Panc1 (cell line): ENCODE measurements around the gene HSPA13. TPM values are rescaled to one million over a fixed set of nuclear protein-coding genes. Genes with fewer than 3 reads are reported as not detected.
A peak's percentile ranks its signal among the peaks of the same experiment; 100 is the strongest.

Experiments
- ATAC-seq: fragments of 200-7000 bp; cut with Tn5 transposase; 2 replicates; pipeline ENCODE4 v1.9.1; 2020; ENCODE audit warnings: mild to moderate bottlenecking, moderate library complexity
- BruUV-seq: library from RNA; stranded (reverse); fragments of 400-500 nt; replicated peaks from 2 replicates; lab custom pipeline; 2021; lab: Mats Ljungman, UMichigan
- CTCF ChIA-PET: fragments of 300-600 bp; sonication (Branson Sonifier 250); formaldehyde crosslinking; loops from one replicate; lab custom pipeline; 2022; ENCODE audit warnings: antibody characterized with exemption; lab: Charles Lee
- POLR2A ChIA-PET: fragments of 300-600 bp; sonication (Branson Sonifier 250); formaldehyde crosslinking; loops from one replicate; lab custom pipeline; 2022; ENCODE audit warnings: antibody characterized with exemption; lab: Charles Lee
- DNase-seq: peaks from one replicate; pipeline ENCODE4 v3.0.0-alpha.2; 2010; ENCODE audit warnings: low read depth, low spot score
- H3K27ac ChIP-seq: 2 replicates; pipeline ENCODE4 v1.5.1; 2011; ENCODE audit warnings: mild to moderate bottlenecking, low read length, inconsistent platforms
- H3K27me3 ChIP-seq: fragments of 200-500 bp; sonication (Bioruptor generic); 2 replicates; pipeline ENCODE4 v1.6.0; 2014; ENCODE audit warnings: low read length, inconsistent platforms; ENCODE audit not compliant: control insufficient read depth, insufficient read depth
- H3K36me3 ChIP-seq: fragments of 200-500 bp; sonication (Bioruptor generic); 2 replicates; pipeline ENCODE4 v1.5.1; 2014; ENCODE audit warnings: inconsistent platforms, mild to moderate bottlenecking, low read length, moderate library complexity; ENCODE audit not compliant: control insufficient read depth, insufficient read depth
- H3K4me1 ChIP-seq: 2 replicates; pipeline ENCODE4 v1.5.1; 2011; ENCODE audit warnings: inconsistent platforms, mild to moderate bottlenecking, low read length, moderate library complexity; ENCODE audit not compliant: control insufficient read depth, insufficient read depth
- H3K4me3 ChIP-seq, 2 experiments: 2 replicates each; pipeline ENCODE4 v1.5.1; 2011 to 2012; ENCODE audit warnings: low read depth in 2 of 2, low read length in 2 of 2, mild to moderate bottlenecking in 2 of 2, inconsistent platforms in 1 of 2, moderate library complexity in 1 of 2
- H3K9me3 ChIP-seq: fragments of 200-500 bp; sonication (Bioruptor generic); 2 replicates; pipeline ENCODE4 v1.5.1; 2014; ENCODE audit warnings: low read depth, mild to moderate bottlenecking, inconsistent platforms, low read length, moderate library complexity; ENCODE audit not compliant: control insufficient read depth, insufficient read depth
- POLR2AphosphoS5 ChIP-seq: IDR thresholded peaks from 2 replicates; pipeline ENCODE4 v1.6.1; 2012; ENCODE audit warnings: mild to moderate bottlenecking, low read depth, low read length, moderate library complexity
- SIN3A ChIP-seq: IDR thresholded peaks from 2 replicates; pipeline ENCODE4 v1.6.1; 2012; ENCODE audit warnings: low read depth, mild to moderate bottlenecking, low read length, moderate library complexity, borderline replicate concordance; ENCODE audit not compliant: insufficient read depth
- TCF7L2 ChIP-seq: IDR thresholded peaks from 2 replicates; pipeline ENCODE4 v1.6.1; 2011; ENCODE audit warnings: mild to moderate bottlenecking, low read depth, low read length, inconsistent platforms
- in situ Hi-C: cut with HindIII; loops from 2 replicates; pipeline ENCODE4 v1.10.0; 2016; ENCODE audit warnings: low sequenced_read_pairs, low pct_unique_long_range_greater_than_20kb
- intact Hi-C: fragments of 100-400 bp; cut with micrococcal nuclease; formaldehyde crosslinking; loops from one replicate; pipeline ENCODE4 v1.10.0; 2022; ENCODE audit not compliant: unreplicated experiment
- total RNA-seq: library from RNA; stranded (reverse); gene quantifications from one replicate; pipeline ENCODE4 v1.2.1, GENCODE V29; 2021; ENCODE audit not compliant: unreplicated experiment
- TF ChIP-seq, protein P1 (sequence below): fragments of 450-650 bp; IDR thresholded peaks from 2 replicates; pipeline ENCODE4 v1.5.1; 2017; ENCODE audit warnings: mild to moderate bottlenecking
- TF ChIP-seq, protein P2 (sequence below), 2 experiments: IDR thresholded peaks; 2 replicates each; pipeline ENCODE4 v1.6.1; 2011 to 2012; ENCODE audit warnings: low read depth in 2 of 2, control low read depth in 1 of 2, low read length in 1 of 2, mild to moderate bottlenecking in 1 of 2, moderate library complexity in 1 of 2; ENCODE audit not compliant: insufficient read depth in 1 of 2

The HSPA13 gene
- total RNA-seq, 1 experiment from 2014 or later, result 30.1 TPM

DNA sequence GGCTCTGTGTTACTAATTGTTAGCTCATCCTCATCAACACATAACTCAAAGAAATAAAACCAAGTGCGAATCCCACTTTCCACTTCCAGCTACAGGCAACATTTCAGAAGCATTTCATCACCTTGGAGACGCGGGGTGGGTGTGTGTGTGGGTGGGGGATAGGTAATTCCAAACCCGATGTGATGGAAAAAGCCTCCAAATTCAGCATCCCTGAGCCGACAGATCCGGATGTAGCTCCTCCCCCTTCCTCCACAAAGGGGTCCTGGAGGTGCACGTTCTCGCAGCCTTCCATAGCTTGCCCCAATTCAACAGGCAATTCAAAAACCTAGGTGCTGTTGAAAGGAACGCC is 486 bp downstream of the HSPA13 start:
- Histone ChIP-seq H3K9me3 (no peaks in the 10 kb centered on the region), H3K27ac (peak overlapping the region; percentile 77), H3K4me1 (peaks cover 7% of the 10 kb centered on the region), H3K4me3 (peak overlapping the region; percentile 70 to 74), H3K27me3 (no peaks in the 10 kb centered on the region), H3K36me3 (peaks cover 11% of the 10 kb centered on the region)
- POLR2A ChIA-PET, result no interaction called here
- TF ChIP-seq TCF7L2, result no peak
- TF ChIP-seq, protein P1, sequence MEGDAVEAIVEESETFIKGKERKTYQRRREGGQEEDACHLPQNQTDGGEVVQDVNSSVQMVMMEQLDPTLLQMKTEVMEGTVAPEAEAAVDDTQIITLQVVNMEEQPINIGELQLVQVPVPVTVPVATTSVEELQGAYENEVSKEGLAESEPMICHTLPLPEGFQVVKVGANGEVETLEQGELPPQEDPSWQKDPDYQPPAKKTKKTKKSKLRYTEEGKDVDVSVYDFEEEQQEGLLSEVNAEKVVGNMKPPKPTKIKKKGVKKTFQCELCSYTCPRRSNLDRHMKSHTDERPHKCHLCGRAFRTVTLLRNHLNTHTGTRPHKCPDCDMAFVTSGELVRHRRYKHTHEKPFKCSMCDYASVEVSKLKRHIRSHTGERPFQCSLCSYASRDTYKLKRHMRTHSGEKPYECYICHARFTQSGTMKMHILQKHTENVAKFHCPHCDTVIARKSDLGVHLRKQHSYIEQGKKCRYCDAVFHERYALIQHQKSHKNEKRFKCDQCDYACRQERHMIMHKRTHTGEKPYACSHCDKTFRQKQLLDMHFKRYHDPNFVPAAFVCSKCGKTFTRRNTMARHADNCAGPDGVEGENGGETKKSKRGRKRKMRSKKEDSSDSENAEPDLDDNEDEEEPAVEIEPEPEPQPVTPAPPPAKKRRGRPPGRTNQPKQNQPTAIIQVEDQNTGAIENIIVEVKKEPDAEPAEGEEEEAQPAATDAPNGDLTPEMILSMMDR, result no peak
- TF ChIP-seq, protein P2, sequence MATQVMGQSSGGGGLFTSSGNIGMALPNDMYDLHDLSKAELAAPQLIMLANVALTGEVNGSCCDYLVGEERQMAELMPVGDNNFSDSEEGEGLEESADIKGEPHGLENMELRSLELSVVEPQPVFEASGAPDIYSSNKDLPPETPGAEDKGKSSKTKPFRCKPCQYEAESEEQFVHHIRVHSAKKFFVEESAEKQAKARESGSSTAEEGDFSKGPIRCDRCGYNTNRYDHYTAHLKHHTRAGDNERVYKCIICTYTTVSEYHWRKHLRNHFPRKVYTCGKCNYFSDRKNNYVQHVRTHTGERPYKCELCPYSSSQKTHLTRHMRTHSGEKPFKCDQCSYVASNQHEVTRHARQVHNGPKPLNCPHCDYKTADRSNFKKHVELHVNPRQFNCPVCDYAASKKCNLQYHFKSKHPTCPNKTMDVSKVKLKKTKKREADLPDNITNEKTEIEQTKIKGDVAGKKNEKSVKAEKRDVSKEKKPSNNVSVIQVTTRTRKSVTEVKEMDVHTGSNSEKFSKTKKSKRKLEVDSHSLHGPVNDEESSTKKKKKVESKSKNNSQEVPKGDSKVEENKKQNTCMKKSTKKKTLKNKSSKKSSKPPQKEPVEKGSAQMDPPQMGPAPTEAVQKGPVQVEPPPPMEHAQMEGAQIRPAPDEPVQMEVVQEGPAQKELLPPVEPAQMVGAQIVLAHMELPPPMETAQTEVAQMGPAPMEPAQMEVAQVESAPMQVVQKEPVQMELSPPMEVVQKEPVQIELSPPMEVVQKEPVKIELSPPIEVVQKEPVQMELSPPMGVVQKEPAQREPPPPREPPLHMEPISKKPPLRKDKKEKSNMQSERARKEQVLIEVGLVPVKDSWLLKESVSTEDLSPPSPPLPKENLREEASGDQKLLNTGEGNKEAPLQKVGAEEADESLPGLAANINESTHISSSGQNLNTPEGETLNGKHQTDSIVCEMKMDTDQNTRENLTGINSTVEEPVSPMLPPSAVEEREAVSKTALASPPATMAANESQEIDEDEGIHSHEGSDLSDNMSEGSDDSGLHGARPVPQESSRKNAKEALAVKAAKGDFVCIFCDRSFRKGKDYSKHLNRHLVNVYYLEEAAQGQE (IDR thresholded peaks at IDR 0.05; ENCODE audit: insufficient read depth in 1 of 2, low read depth in 2 of 2, low read length in 1 of 2), result no peak
- TF ChIP-seq POLR2AphosphoS5, result no peak
- TF ChIP-seq SIN3A, result no peak
- DNase-seq (no peak), ATAC-seq (no peak)
- CTCF ChIA-PET, result no interaction called here
- in situ Hi-C loops (no loop called here), intact Hi-C loops (no loop called here)
- no TSS peak for BruUV-seq

DNA sequence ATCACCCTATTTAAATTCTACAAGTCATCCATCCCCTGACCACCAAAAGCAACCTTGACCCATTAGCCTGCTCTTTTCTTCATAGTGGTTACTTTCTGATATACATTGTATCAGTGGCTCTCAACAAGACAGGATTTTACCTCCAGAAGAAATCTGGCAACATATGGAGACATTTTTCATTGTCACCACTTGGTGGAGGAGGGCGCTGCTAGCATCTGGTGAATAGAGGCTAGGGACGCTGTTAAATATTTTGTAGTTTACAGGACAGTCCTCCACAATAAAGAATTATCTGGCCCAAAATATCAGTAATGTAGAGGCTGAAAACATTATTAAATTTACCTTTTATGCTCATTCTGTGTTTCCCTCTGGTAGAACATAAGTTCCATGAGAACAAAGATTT is 6.1 kb downstream of the HSPA13 start:
- BruUV-seq, result no TSS peak
- H3K36me3 ChIP-seq, result peaks cover 16% of the 10 kb centered on the region
- CTCF ChIA-PET, result no interaction called here
- H3K27me3 ChIP-seq, result no peaks in the 10 kb centered on the region
- no peak overlapping the region for H3K4me3 ChIP-seq
- H3K27ac ChIP-seq, result no peak overlapping the region
- intact Hi-C loops (no loop called here), in situ Hi-C loops (no loop called here)
- ATAC-seq (no peak), DNase-seq (no peak)
- no peaks in the 10 kb centered on the region for H3K9me3 ChIP-seq
- TF ChIP-seq, protein P1, result peak; percentile 26
- no peak for TF ChIP-seq SIN3A
- peaks cover 3% of the 10 kb centered on the region for H3K4me1 ChIP-seq
- POLR2A ChIA-PET, result no interaction called here
